GM23338 (cell line): Measurements from ENCODE around the gene RAB27B. TPM values are rescaled to one million over a fixed set of nuclear protein-coding genes. Genes with fewer than 3 reads are reported as not detected.

Experiments
- ATAC-seq: fragments of 200-7000 bp; cut with Tn5 transposase; 3 replicates; pipeline ENCODE4 v1.9.1; 2020
- DNase-seq: peaks from one replicate; pipeline ENCODE4 v3.0.0-alpha.2; 2015; ENCODE audit warnings: low spot score
- H2AFZ ChIP-seq: fragments of 200-600 bp; sonication (generic); 2 replicates; pipeline ENCODE4 v1.8.0; 2016; ENCODE audit warnings: antibody characterized with exemption, mild to moderate bottlenecking, moderate library complexity
- H3F3A ChIP-seq: fragments of 200-600 bp; sonication (generic); replicated peaks from 2 replicates; pipeline ENCODE4 v1.8.0; 2017; ENCODE audit warnings: antibody characterized with exemption, mixed run types, low read depth
- H3K27ac ChIP-seq: fragments of 200-600 bp; sonication (generic); 2 replicates; pipeline ENCODE4 v1.6.1; 2016; ENCODE audit warnings: low read depth
- H3K27me3 ChIP-seq: fragments of 200-600 bp; sonication (generic); 2 replicates; pipeline ENCODE4 v1.8.0; 2016; ENCODE audit warnings: mild to moderate bottlenecking, mixed run types, moderate library complexity; ENCODE audit not compliant: insufficient read depth
- H3K36me3 ChIP-seq: fragments of 200-600 bp; sonication (generic); 2 replicates; pipeline ENCODE4 v1.8.0; 2016; ENCODE audit warnings: mild to moderate bottlenecking; ENCODE audit not compliant: insufficient read depth
- H3K4me1 ChIP-seq: fragments of 200-600 bp; sonication (generic); 2 replicates; pipeline ENCODE4 v1.8.0; 2016; ENCODE audit warnings: mild to moderate bottlenecking, moderate library complexity; ENCODE audit not compliant: insufficient read depth
- H3K4me2 ChIP-seq: fragments of 200-600 bp; sonication (generic); 2 replicates; pipeline ENCODE4 v1.7.1; 2017; ENCODE audit warnings: mixed run types
- H3K4me3 ChIP-seq: fragments of 200-600 bp; sonication (generic); 2 replicates; pipeline ENCODE4 v1.6.1; 2016; ENCODE audit warnings: mixed run types
- H3K79me2 ChIP-seq: fragments of 200-600 bp; sonication (generic); replicated peaks from 2 replicates; pipeline ENCODE4 v1.8.0; 2017; ENCODE audit warnings: mild to moderate bottlenecking; ENCODE audit not compliant: insufficient read depth
- H3K9me2 ChIP-seq: fragments of 200-600 bp; sonication (generic); 2 replicates; pipeline ENCODE4 v1.8.0; 2017; ENCODE audit not compliant: insufficient read depth
- H4K20me1 ChIP-seq: fragments of 200-600 bp; sonication (generic); replicated peaks from 2 replicates; pipeline ENCODE4 v1.8.0; 2017; ENCODE audit warnings: mild to moderate bottlenecking; ENCODE audit not compliant: insufficient read depth
- H3K27ac Mint-ChIP-seq: 2 replicates; pipeline ENCODE4 v1.8.0; 2020; ENCODE audit warnings: inconsistent platforms, mild to moderate bottlenecking, moderate library complexity, mixed read lengths
- H3K27me3 Mint-ChIP-seq: 3 replicates; pipeline ENCODE4 v1.8.0; 2022; ENCODE audit warnings: low read depth, mild to moderate bottlenecking, moderate library complexity, mixed read lengths, inconsistent platforms; ENCODE audit not compliant: insufficient read depth, poor library complexity
- H3K36me3 Mint-ChIP-seq: 3 replicates; pipeline ENCODE4 v1.8.0; 2021; ENCODE audit warnings: low read depth, mild to moderate bottlenecking, inconsistent platforms, moderate library complexity, mixed read lengths
- H3K4me1 Mint-ChIP-seq: 3 replicates; pipeline ENCODE4 v1.8.0; 2020; ENCODE audit warnings: mild to moderate bottlenecking, inconsistent platforms, mixed read lengths
- H3K4me3 Mint-ChIP-seq: 3 replicates; pipeline ENCODE4 v1.8.0; 2021; ENCODE audit warnings: moderate library complexity, mild to moderate bottlenecking, inconsistent platforms, mixed read lengths
- H3K9me3 Mint-ChIP-seq: 3 replicates; pipeline ENCODE4 v1.8.0; 2020; ENCODE audit warnings: moderate library complexity, mild to moderate bottlenecking, inconsistent platforms, mixed read lengths
- CREB1 ChIP-seq: fragments of 250-450 bp; sonication (Bioruptor Pico); IDR thresholded peaks from 2 replicates; pipeline ENCODE4 v1.5.0; 2020; ENCODE audit warnings: low read depth, mild to moderate bottlenecking, moderate library complexity
- CTCF ChIP-seq, 2 experiments: fragments of 200-600 bp in 1 of 2; sonication (generic) in 1 of 2; conservative IDR thresholded peaks; 2 replicates each; pipeline versions ENCODE4 v1.5.1 to v1.6.1; 2016 to 2017; ENCODE audit warnings: antibody characterized with exemption in 2 of 2, low read depth in 2 of 2, mild to moderate bottlenecking in 2 of 2, moderate library complexity in 1 of 2
- ETS1 ChIP-seq: IDR thresholded peaks from 2 replicates; pipeline ENCODE4 v1.6.1; 2016; ENCODE audit warnings: antibody characterized with exemption
- POLR2AphosphoS5 ChIP-seq: IDR thresholded peaks from 2 replicates; pipeline ENCODE4 v1.6.1; 2016; ENCODE audit warnings: antibody characterized with exemption, low read depth
- REST ChIP-seq: IDR thresholded peaks from one replicate; pipeline ENCODE4 v1.6.1; 2018; ENCODE audit warnings: antibody characterized with exemption; ENCODE audit not compliant: unreplicated experiment
- STAT1 ChIP-seq: IDR thresholded peaks from one replicate; pipeline ENCODE4 v1.6.1; 2016; ENCODE audit warnings: antibody characterized with exemption; ENCODE audit not compliant: unreplicated experiment
- ZNF331 ChIP-seq: fragments of 250-450 bp; sonication (Bioruptor Pico); IDR thresholded peaks from 2 replicates; pipeline ENCODE4 v1.5.0; 2020; ENCODE audit warnings: low read depth, mild to moderate bottlenecking, moderate library complexity
- polyA plus RNA-seq: library from polyadenylated mRNA; unstranded; fragments of >200 nt; fragmentation: Nextera tagmentation; extraction: Ambion mirVana; gene quantifications from 2 replicates; pipeline ENCODE4 v1.2.1, GENCODE V29; 2016
- total RNA-seq: library from RNA; depleted of rRNA; stranded (reverse); fragments of >200 nt; shearing (Covaris generic); gene quantifications from 2 replicates; pipeline ENCODE4 v1.2.3, GENCODE V29; 2014
- TF ChIP-seq, protein P1 (sequence below): fragments of 250-450 bp; sonication (Bioruptor Pico); IDR thresholded peaks from 2 replicates; pipeline ENCODE4 v1.5.0; 2020; ENCODE audit warnings: mild to moderate bottlenecking, moderate library complexity

RAB27B gene
- total and polyA plus RNA-seq, 2 experiments from 2014 or later: 0.13 to 0.56 TPM

GRCh38 chr18:54873884-54874255, 45.6 kb downstream of the RAB27B start:
- Histone ChIP-seq H3K27me3 (no peaks in the 10 kb centered on the region), H3K9me2 (no peaks in the 10 kb centered on the region; the same call in 1 of the 2 replicates), H3K4me3 (no peak overlapping the region), H3K79me2 (no peaks in the 10 kb centered on the region), H4K20me1 (no peaks in the 10 kb centered on the region), H3K36me3 (no peaks in the 10 kb centered on the region), H3K27ac (no peak overlapping the region), H2AFZ (no peak overlapping the region), H3K4me2 (no peak overlapping the region), H3K4me1 (no peaks in the 10 kb centered on the region), H3F3A (no peaks in the 10 kb centered on the region)
- Mint-ChIP-seq H3K27me3 (no peaks in the 10 kb centered on the region), H3K9me3 (no peaks in the 10 kb centered on the region), H3K4me3 (no peak overlapping the region), H3K36me3 (no peaks in the 10 kb centered on the region), H3K4me1 (no peaks in the 10 kb centered on the region), H3K27ac (no peak overlapping the region)
- TF ChIP-seq ZNF331 (no peak), REST (no peak), POLR2AphosphoS5 (no peak), CTCF (conservative IDR thresholded peaks at IDR 0.05; ENCODE audit: low read depth in 2 of 2) (no peak)
- ATAC-seq (no peak), DNase-seq (no peak)

DNA sequence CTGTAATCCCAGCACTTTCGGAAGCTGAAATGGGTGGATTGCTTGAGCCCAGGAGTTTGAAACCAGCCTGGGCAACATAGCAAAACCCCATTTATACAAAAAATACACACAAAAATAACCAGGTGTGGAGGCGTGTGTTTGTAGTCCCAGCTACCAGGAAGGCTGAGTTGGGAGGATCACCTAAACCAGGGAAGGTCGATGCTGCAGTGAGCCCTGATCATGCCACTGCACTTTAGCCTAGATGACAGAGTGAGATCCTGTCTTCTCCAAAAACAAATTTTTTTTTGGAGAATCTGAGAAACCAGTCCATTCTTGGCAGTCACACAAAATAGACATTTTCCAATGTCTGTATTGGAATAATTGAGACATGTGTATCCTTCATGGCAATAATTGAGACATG, 46.8 kb downstream of the RAB27B start:
- Mint-ChIP-seq H3K27ac (no peak overlapping the region), H3K27me3 (no peaks in the 10 kb centered on the region), H3K4me1 (no peaks in the 10 kb centered on the region), H3K36me3 (no peaks in the 10 kb centered on the region), H3K4me3 (no peak overlapping the region), H3K9me3 (no peaks in the 10 kb centered on the region)
- no peaks in the 10 kb centered on the region for H3F3A ChIP-seq
- H2AFZ ChIP-seq: no peak overlapping the region
- no peak for DNase-seq
- no peak overlapping the region for H3K4me3 ChIP-seq
- H3K27me3 ChIP-seq: no peaks in the 10 kb centered on the region
- H3K4me2 ChIP-seq: no peak overlapping the region
- H3K9me2 ChIP-seq: no peaks in the 10 kb centered on the region; the same call in 1 of the 2 replicates
- no peaks in the 10 kb centered on the region for H3K4me1 ChIP-seq
- H4K20me1 ChIP-seq: no peaks in the 10 kb centered on the region
- H3K27ac ChIP-seq: no peak overlapping the region
- H3K79me2 ChIP-seq: no peaks in the 10 kb centered on the region
- H3K36me3 ChIP-seq: no peaks in the 10 kb centered on the region
- ATAC-seq: no peak
- TF ChIP-seq CREB1 (CRISPR knock-in tag) (no peak), ETS1 (no peak), STAT1 (no peak)
- TF ChIP-seq, protein P1, sequence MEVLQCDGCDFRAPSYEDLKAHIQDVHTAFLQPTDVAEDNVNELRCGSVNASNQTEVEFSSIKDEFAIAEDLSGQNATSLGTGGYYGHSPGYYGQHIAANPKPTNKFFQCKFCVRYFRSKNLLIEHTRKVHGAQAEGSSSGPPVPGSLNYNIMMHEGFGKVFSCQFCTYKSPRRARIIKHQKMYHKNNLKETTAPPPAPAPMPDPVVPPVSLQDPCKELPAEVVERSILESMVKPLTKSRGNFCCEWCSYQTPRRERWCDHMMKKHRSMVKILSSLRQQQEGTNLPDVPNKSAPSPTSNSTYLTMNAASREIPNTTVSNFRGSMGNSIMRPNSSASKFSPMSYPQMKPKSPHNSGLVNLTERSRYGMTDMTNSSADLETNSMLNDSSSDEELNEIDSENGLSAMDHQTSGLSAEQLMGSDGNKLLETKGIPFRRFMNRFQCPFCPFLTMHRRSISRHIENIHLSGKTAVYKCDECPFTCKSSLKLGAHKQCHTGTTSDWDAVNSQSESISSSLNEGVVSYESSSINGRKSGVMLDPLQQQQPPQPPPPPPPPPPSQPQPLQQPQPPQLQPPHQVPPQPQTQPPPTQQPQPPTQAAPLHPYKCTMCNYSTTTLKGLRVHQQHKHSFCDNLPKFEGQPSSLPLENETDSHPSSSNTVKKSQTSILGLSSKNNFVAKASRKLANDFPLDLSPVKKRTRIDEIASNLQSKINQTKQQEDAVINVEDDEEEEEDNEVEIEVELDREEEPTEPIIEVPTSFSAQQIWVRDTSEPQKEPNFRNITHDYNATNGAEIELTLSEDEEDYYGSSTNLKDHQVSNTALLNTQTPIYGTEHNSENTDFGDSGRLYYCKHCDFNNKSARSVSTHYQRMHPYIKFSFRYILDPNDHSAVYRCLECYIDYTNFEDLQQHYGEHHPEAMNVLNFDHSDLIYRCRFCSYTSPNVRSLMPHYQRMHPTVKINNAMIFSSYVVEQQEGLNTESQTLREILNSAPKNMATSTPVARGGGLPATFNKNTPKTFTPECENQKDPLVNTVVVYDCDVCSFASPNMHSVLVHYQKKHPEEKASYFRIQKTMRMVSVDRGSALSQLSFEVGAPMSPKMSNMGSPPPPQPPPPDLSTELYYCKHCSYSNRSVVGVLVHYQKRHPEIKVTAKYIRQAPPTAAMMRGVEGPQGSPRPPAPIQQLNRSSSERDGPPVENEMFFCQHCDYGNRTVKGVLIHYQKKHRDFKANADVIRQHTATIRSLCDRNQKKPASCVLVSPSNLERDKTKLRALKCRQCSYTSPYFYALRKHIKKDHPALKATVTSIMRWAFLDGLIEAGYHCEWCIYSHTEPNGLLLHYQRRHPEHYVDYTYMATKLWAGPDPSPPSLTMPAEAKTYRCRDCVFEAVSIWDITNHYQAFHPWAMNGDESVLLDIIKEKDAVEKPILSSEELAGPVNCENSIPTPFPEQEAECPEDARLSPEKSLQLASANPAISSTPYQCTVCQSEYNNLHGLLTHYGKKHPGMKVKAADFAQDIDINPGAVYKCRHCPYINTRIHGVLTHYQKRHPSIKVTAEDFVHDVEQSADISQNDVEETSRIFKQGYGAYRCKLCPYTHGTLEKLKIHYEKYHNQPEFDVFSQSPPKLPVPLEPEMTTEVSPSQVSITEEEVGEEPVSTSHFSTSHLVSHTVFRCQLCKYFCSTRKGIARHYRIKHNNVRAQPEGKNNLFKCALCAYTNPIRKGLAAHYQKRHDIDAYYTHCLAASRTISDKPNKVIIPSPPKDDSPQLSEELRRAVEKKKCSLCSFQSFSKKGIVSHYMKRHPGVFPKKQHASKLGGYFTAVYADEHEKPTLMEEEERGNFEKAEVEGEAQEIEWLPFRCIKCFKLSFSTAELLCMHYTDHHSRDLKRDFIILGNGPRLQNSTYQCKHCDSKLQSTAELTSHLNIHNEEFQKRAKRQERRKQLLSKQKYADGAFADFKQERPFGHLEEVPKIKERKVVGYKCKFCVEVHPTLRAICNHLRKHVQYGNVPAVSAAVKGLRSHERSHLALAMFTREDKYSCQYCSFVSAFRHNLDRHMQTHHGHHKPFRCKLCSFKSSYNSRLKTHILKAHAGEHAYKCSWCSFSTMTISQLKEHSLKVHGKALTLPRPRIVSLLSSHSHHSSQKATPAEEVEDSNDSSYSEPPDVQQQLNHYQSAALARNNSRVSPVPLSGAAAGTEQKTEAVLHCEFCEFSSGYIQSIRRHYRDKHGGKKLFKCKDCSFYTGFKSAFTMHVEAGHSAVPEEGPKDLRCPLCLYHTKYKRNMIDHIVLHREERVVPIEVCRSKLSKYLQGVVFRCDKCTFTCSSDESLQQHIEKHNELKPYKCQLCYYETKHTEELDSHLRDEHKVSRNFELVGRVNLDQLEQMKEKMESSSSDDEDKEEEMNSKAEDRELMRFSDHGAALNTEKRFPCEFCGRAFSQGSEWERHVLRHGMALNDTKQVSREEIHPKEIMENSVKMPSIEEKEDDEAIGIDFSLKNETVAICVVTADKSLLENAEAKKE (CRISPR knock-in tag): no peak
